B cell (primary cell): ENCODE measurements around the gene TAX1BP1. TPM values are rescaled to one million over a fixed set of nuclear protein-coding genes. Genes with fewer than 3 reads are reported as not detected.

Source experiments
- ATAC-seq: fragments of 200-7000 bp; cut with Tn5 transposase; one replicate; pipeline ENCODE4 v1.10.0; 2021; ENCODE audit warnings: low read depth, mild to moderate bottlenecking, moderate number of reproducible peaks, moderate library complexity
- CTCF ChIA-PET: fragments of 350-600 bp; sonication (Branson Sonifier 250); formaldehyde crosslinking; loops from one replicate; lab custom pipeline; 2021; ENCODE audit warnings: antibody characterized with exemption, inconsistent platforms; lab: Charles Lee
- POLR2A ChIA-PET: fragments of 350-600 bp; sonication (Branson Sonifier 250); formaldehyde crosslinking; loops from one replicate; lab custom pipeline; 2021; ENCODE audit warnings: antibody characterized with exemption; lab: Charles Lee
- DNase-seq: peaks from one replicate; pipeline ENCODE4 v3.0.0; 2013
- H2AFZ ChIP-seq: 2 replicates; pipeline ENCODE4 v1.6.1; 2012; ENCODE audit warnings: mild to moderate bottlenecking, low read depth, low read length; ENCODE audit not compliant: insufficient read depth, poor library complexity, severe bottlenecking
- H3K27ac ChIP-seq, 2 donors: 1 replicate in 1 of 2; 2 replicates in 1 of 2; pipeline ENCODE4 v1.5.1; 2012 to 2013; ENCODE audit warnings: low read length in 2 of 2, mild to moderate bottlenecking in 2 of 2, moderate library complexity in 1 of 2
- H3K27me3 ChIP-seq, 4 experiments: fragments of 200-600 bp in 1 of 4; sonication (generic) in 1 of 4; replicated peaks in 1 of 4; 1 replicate in 2 of 4; 2 replicates in 2 of 4; pipeline versions ENCODE4 v1.6.1 to v1.7.0; 2013 to 2016; ENCODE audit warnings: low read length in 3 of 4, mild to moderate bottlenecking in 2 of 4, mixed read lengths in 1 of 4, moderate library complexity in 1 of 4; ENCODE audit not compliant: insufficient read depth in 4 of 4, control insufficient read depth in 3 of 4; ENCODE audit errors: control extremely low read depth in 1 of 4
- H3K36me3 ChIP-seq, 2 experiments: replicated peaks in 1 of 2; 1 replicate in 1 of 2; 2 replicates in 1 of 2; pipeline versions ENCODE4 v1.6.1 to v1.7.1; 2013; ENCODE audit warnings: low read length in 1 of 2; ENCODE audit not compliant: insufficient read depth in 2 of 2, control insufficient read depth in 1 of 2; ENCODE audit errors: control extremely low read depth in 1 of 2, extremely low read depth in 1 of 2
- H3K4me1 ChIP-seq, 2 donors: fragments of 200-600 bp in 1 of 2; sonication (generic) in 1 of 2; 1 replicate in 1 of 2; 2 replicates in 1 of 2; pipeline versions ENCODE4 v1.5.1 to v1.6.1; 2013 to 2017; ENCODE audit warnings: low read length in 2 of 2; ENCODE audit not compliant: control insufficient read depth in 2 of 2, insufficient read depth in 2 of 2
- H3K4me2 ChIP-seq: replicated peaks from 2 replicates; pipeline ENCODE3; 2012; ENCODE audit warnings: mild to moderate bottlenecking, low read depth, low read length; ENCODE audit not compliant: poor library complexity, severe bottlenecking
- H3K4me3 ChIP-seq, 5 experiments: fragments of 200-600 bp in 1 of 5; sonication (generic) in 1 of 5; 1 replicate in 3 of 5; 2 replicates in 2 of 5; pipeline versions ENCODE4 v1.5.1 to v1.7.0; 2011 to 2016; ENCODE audit warnings: low read length in 4 of 5, mild to moderate bottlenecking in 4 of 5, low read depth in 2 of 5, control low read depth in 1 of 5, moderate library complexity in 1 of 5; ENCODE audit not compliant: insufficient read depth in 1 of 5; ENCODE audit errors: control extremely low read depth in 1 of 5, extremely low read depth in 1 of 5
- H3K79me2 ChIP-seq: fragments of 200-600 bp; sonication (generic); one replicate; pipeline ENCODE4 v1.6.0; 2016; ENCODE audit warnings: low read length; ENCODE audit not compliant: control insufficient read depth, insufficient read depth
- H3K9ac ChIP-seq: fragments of 200-600 bp; sonication (generic); 2 replicates; pipeline ENCODE4 v1.6.1; 2017; ENCODE audit warnings: mild to moderate bottlenecking, low read length, moderate library complexity
- H3K9me3 ChIP-seq, 3 donors: one replicate each; pipeline versions ENCODE4 v1.6.1 to v1.7.1; 2013; ENCODE audit warnings: low read length in 2 of 3; ENCODE audit not compliant: control insufficient read depth in 2 of 3, insufficient read depth in 1 of 3; ENCODE audit errors: control extremely low read depth in 1 of 3
- H4K20me1 ChIP-seq: 2 replicates; pipeline ENCODE4 v1.6.0; 2012; ENCODE audit warnings: mild to moderate bottlenecking, low read length; ENCODE audit not compliant: insufficient read depth, control insufficient read depth, poor library complexity, severe bottlenecking
- H3K27ac Mint-ChIP-seq: one replicate; pipeline ENCODE4 v1.8.0; 2021; ENCODE audit warnings: mixed read lengths
- H3K27me3 Mint-ChIP-seq: one replicate; pipeline ENCODE4 v1.8.0; 2021; ENCODE audit warnings: mixed read lengths
- H3K4me1 Mint-ChIP-seq: one replicate; pipeline ENCODE4 v1.8.0; 2021; ENCODE audit warnings: mixed read lengths
- H3K4me3 Mint-ChIP-seq: one replicate; pipeline ENCODE4 v1.8.0; 2021; ENCODE audit warnings: mixed read lengths
- H3K9me3 Mint-ChIP-seq: one replicate; pipeline ENCODE4 v1.8.0; 2022; ENCODE audit warnings: mixed read lengths; ENCODE audit not compliant: insufficient read depth
- EZH2 ChIP-seq: IDR thresholded peaks from 2 replicates; pipeline ENCODE4 v1.6.1; 2012; ENCODE audit warnings: borderline replicate concordance, low read depth, mild to moderate bottlenecking, moderate library complexity, low read length; ENCODE audit not compliant: insufficient read depth, poor library complexity, severe bottlenecking
- whole genome bisulfite sequencing: methylation state at CpG from one replicate; pipeline ENCODE4 v1.1.5; 2013; ENCODE audit warnings: missing lambda C conversion rate; ENCODE audit not compliant: insufficient coverage; 5-methylcytosine and 5-hydroxymethylcytosine counted together
- intact Hi-C: fragments of 100-400 bp; cut with micrococcal nuclease; formaldehyde crosslinking; loops from one replicate; pipeline ENCODE4 v1.10.0; 2022
- polyA plus RNA-seq: library from polyadenylated mRNA; depleted of rRNA; stranded (reverse); fragments of >200 nt; gene quantifications from 2 replicates; pipeline ENCODE4 v1.2.3, GENCODE V29; 2012
- total RNA-seq, 2 donors: library from RNA; stranded (reverse); fragments of 120-200 nt in 1 of 2; gene quantifications; 1 replicate in 1 of 2; 2 replicates in 1 of 2; pipeline versions ENCODE4 v1.2.3 to v1.2.4, GENCODE V29; 2013 to 2022
- TF ChIP-seq, protein P1 (sequence below): fragments of 200-600 bp; IDR thresholded peaks from one replicate; pipeline ENCODE4 v1.8.0; 2022; ENCODE audit warnings: antibody characterized with exemption, mild to moderate bottlenecking

Gene TAX1BP1
- total and polyA plus RNA-seq, 2 donors (not counting 1 experiment from before 2014, with no cell fraction given): 43.1 to 104 TPM

GRCh38 chr7:27708485-27708884, 31.5 kb upstream of the TAX1BP1 start:
- H3K4me2 ChIP-seq: no peak overlapping the region
- no peak for DNase-seq
- no peak overlapping the region for H3K4me3 Mint-ChIP-seq

GRCh38 chr7:27709137-27710075, 30.6 kb upstream of the TAX1BP1 start:
- Histone ChIP-seq H3K27ac (no peak overlapping the region), H2AFZ (no peak overlapping the region), H3K4me3 (no peak overlapping the region), H3K4me2 (no peak overlapping the region), H3K27me3 (no peaks in the 10 kb centered on the region), H3K36me3 (no peaks in the 10 kb centered on the region), H3K79me2 (no peaks in the 10 kb centered on the region), H3K4me1 (no peaks in the 10 kb centered on the region), H3K9ac (no peak overlapping the region), H4K20me1 (no peaks in the 10 kb centered on the region), H3K9me3 (peaks cover 0 to 9% (median 5%) of the 10 kb centered on the region in 3 donors)
- Mint-ChIP-seq H3K27me3 (peaks cover 10% of the 10 kb centered on the region), H3K4me3 (no peak overlapping the region), H3K9me3 (no peaks in the 10 kb centered on the region), H3K27ac (no peak overlapping the region), H3K4me1 (peaks cover 2% of the 10 kb centered on the region)
- ATAC-seq (no peak), DNase-seq (no peak)
- POLR2A ChIA-PET: no interaction called here
- CTCF ChIA-PET: no interaction called here
- intact Hi-C loops: no loop called here
- 88% methylated on average over 2 of the region's 2 CpGs for WGBS
- TF ChIP-seq EZH2: no peak
- TF ChIP-seq, protein P1, sequence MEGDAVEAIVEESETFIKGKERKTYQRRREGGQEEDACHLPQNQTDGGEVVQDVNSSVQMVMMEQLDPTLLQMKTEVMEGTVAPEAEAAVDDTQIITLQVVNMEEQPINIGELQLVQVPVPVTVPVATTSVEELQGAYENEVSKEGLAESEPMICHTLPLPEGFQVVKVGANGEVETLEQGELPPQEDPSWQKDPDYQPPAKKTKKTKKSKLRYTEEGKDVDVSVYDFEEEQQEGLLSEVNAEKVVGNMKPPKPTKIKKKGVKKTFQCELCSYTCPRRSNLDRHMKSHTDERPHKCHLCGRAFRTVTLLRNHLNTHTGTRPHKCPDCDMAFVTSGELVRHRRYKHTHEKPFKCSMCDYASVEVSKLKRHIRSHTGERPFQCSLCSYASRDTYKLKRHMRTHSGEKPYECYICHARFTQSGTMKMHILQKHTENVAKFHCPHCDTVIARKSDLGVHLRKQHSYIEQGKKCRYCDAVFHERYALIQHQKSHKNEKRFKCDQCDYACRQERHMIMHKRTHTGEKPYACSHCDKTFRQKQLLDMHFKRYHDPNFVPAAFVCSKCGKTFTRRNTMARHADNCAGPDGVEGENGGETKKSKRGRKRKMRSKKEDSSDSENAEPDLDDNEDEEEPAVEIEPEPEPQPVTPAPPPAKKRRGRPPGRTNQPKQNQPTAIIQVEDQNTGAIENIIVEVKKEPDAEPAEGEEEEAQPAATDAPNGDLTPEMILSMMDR: no peak

More at GRCh38 chr7:27708485-27708884, 31.5 kb upstream of the TAX1BP1 start:
- no peak overlapping the region for H3K4me3 ChIP-seq
- no peaks in the 10 kb centered on the region for H3K4me1 ChIP-seq
- H3K27ac ChIP-seq: no peak overlapping the region
- intact Hi-C loops: no loop called here
- no peak for TF ChIP-seq EZH2
- TF ChIP-seq, protein P1: no peak
- no peak overlapping the region for H3K9ac ChIP-seq
- H3K79me2 ChIP-seq: no peaks in the 10 kb centered on the region
- Mint-ChIP-seq H3K27me3 (peaks cover 13% of the 10 kb centered on the region), H3K27ac (no peak overlapping the region), H3K9me3 (no peaks in the 10 kb centered on the region), H3K4me1 (peaks cover 2% of the 10 kb centered on the region)
- CTCF ChIA-PET: no interaction called here
- no peaks in the 10 kb centered on the region for H3K27me3 ChIP-seq
- no CpG with 5 or more reads among the region's 6 CpGs for WGBS
- H4K20me1 ChIP-seq: no peaks in the 10 kb centered on the region
- H3K36me3 ChIP-seq: no peaks in the 10 kb centered on the region
- no peak overlapping the region for H2AFZ ChIP-seq
- peaks cover 0 to 8% (median 5%) of the 10 kb centered on the region in 3 donors for H3K9me3 ChIP-seq
- no peak for ATAC-seq
- POLR2A ChIA-PET: no interaction called here
